ENCODE measurements around the gene MYO1G.
"Not testable (repeated sequence)": the region's sequence is repeated elsewhere in the genome, so short reads cannot be mapped to it uniquely, and the experiment has no call there.

The MYO1G gene

GRCh38 chr7:44998153-44998871 is 19.5 kb upstream of the MYO1G start:
- no peak for DNase-seq

DNA sequence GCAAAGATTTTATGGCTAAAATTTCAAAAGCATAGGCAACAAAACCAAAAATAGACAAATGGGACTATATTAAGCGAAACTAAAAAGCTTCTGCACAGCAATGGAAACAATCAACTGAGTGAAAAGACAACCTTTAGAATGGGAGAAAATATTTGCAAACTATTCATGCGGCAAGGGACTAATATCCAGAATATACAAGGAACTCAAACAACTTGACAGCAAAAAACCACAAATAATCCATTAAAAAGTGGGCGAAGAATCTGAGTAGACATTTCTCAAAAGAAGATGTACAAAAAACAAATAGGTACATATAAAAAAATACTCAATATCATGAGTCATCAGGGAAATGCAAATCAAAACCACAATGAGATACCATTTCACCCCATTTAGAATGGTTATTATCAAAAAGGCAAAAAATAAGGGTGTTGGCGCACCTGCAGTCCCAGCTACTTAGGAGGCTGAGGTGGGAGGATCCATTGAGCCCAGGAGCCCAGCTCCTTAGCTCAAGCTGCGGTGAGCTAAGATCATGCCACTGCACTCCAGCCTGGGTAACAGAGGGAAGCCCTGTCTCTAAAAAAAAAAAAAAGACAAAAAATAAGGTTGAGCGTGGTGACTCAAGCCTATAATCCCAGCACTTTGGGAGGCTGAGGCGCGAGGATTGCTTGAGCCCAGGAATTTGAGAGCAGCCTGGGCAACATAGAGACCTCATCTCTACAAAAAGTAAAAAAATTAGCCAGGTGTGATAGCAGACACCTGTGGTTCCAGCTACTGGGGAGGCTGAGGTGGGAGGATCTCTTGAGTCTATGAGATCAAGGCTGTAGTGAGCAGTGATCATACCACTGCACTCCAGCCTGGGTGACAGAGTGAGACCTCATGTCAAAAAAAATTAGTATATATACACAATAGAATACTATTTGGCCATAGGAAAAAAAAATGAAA is 17.0 kb upstream of the MYO1G start:
- DNase-seq = no peak

- DNase-seq = no peak
Measured at GRCh38 chr7:44994877-44995554, 16.2 kb upstream of the MYO1G start.

GRCh38 chr7:44992004-44992795 is 13.4 kb upstream of the MYO1G start:
- not testable (repeated sequence) for DNase-seq

DNA sequence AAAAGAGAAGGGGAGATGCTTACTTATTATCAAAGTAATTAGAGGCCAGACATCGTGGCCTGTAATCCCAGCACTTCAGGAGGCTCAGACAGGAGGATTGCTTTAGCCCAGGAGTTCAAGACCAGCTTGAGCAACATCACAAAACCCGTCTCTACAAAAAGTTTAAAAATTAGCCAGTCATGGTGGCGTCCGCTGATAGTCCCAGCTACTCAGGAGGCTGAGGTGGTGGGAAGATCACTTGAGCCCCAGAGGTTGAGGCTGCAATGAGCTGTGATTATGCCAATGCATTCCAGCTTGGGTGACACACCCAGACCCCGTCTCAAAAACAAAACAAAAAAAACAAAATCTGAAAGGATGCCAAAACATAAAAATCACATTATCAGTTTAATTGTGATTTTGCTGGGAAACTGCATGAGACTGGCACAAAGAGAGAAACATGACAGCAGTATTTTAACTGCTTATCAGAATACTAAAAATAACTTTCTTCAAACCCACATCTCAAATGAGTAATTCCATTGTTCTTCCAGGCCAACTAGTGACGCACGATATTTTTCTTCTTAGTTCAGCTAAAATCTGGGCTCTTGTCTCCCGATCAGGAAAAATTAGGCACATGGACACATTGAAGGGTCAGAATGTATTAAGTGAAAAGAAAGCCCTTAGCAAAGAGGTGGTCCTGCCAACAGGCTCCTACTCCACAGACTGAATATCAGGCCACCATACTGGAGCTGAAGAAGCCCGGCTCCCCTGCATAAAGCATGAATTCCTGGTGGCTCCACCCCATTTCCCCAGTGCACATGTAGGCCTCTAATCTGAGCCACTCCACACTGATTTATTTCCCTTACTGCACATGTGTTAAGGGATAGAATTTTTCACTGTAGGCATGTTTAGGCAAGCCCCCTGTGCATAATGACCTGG is 11.6 kb upstream of the MYO1G start:
- DNase-seq = no peak

GRCh38 chr7:44989132-44989531 is 10.3 kb upstream of the MYO1G start:
- DNase-seq = no peak

DNA sequence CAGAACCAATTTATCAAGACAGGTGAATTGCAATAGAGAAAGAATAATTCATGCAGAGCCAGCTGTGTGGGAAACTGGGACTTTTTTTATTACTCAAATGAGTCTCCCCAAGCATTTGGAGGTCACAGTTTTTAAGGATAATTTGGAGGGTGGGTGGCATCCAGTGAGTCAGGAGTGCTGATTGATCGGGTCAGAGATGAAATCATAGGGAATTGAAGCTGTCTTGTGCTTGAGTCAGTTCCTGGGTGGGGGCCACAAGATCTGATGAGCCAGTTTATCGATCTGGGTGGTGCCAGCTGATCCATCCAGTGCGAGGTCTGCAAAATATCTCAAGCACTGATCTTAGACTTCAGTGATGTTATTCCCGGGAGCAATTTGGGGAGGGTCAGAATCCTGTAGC is 9.9 kb upstream of the MYO1G start:
- no peak for DNase-seq

- DNase-seq = no peak
Measured at GRCh38 chr7:44987996-44988395, 9.2 kb upstream of the MYO1G start.

DNA sequence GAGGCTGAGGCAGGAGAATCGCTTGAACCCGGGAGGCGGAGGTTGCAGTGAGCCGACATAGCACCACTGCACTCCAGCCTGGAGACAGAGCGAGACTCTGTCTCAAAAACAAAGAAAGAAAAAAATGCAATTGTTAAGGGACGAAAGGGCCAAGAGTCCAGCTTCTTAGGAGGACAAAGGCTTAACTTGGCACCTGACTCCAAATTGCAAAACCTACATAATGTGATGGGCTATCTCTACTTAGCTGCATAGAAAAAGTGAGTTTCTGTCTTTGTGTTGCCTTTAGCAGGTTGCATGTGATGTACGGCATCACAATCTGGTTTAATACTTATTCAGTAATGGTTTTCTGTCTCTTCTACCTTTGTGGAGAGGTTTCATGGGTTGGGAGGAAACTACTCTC is 8.6 kb upstream of the MYO1G start:
- DNase-seq = no peak

GRCh38 chr7:44986218-44987053 is 7.6 kb upstream of the MYO1G start:
- DNase-seq = peak; percentile 96 to 97

DNA sequence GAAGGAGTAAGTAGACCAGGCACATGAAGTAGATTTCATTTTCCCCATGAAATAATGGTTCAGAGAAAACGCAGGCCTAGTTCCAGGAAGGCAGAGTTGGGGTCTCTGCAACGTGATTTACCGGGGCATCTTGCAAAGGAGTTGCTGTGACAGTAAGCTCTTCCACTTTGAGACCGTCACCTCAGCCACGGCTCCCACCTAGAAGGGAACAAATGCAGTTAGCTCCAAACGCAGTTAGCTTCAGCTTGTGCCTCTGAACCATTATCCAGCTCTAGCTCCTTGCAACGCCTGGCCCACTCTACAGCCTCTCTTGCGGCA is 7.0 kb upstream of the MYO1G start:
- DNase-seq = no peak

DNA sequence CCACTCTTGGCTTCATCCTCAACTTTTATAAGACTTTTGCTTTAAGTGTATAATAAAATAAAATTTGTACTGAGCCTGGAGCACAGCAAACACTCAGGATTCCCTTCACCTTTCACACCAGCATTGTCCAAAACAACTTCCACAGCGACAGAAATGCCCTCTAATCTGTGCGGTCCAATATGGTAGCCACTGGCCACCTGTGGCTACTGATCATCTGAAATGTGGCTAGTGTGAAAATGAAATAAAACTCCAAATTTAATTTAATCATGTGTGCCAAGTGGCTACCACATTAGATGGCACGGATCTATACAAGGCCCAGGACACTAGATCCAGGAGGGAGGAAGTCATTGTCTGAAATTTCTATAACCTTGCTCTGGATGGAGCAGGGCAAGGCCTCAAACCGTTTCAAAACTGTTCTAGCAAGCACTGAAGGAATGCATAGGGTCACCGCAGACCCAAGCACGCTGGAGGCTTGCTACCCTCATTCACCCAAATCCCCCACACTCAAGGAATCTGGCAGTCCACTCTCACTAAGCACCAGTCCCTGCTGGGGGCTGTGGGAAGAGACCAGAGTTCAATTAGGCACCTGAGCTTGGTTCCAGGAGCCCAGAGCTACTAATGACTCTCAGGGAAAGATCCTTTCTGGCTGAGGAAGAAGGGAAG is 6.3 kb upstream of the MYO1G start:
- DNase-seq = no peak

GRCh38 chr7:44984478-44984758 is 5.6 kb upstream of the MYO1G start:
- no peak for DNase-seq

DNA sequence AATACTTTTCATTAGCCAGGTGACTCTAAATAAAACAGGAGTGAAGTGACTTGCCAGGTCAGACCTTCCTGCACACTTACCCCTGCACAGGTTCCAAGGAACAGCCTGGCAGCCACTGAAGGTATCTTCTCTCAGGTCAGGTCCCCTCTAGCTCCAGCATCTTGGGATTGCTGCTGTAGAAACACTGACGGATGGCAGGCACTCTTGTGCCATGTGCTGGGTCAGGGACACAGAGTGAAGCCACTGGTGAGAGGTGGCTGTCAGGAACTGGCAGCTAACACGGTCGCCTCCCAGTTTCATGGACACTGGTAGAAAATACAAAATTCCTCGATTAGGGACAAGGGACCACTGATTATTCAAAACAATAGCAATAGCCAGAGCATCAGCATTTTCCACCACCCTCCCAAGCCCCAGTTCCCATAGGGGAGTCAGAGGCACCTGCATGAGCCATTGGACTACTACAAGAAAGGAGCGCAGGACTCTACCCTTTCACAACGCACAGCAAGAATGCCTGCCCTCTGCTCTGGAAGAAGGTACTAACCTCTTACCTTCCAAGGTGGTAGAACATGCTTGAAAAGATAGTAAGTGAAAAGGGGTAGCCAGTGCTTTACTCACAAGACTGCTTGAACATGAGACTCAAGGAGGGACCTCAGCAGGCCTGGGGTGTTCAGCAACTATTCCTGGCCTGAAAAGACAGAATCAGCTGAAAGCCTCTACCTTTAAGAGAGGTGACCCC is 5.1 kb upstream of the MYO1G start:
- DNase-seq = no peak

GRCh38 chr7:44982970-44983369 is 4.2 kb upstream of the MYO1G start:
- DNase-seq = no peak

DNA sequence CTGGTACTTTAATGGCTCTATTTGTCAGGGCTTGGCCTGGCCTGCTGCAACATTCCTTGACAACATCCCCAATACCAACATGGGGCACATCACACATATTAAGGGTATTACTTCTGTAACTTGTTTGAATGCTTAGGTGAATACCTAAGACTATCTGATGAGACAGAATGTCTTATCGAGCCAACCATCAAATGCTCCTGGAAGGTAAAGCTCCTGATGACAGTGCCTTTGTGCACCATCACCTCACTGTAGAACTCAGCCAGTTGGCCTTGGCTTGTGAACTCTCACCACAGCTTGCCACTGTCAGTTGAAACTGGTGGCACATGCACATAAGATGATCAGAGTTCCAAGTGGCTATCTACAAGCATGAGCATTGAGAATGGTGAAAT is 3.7 kb upstream of the MYO1G start:
- no peak for DNase-seq

GRCh38 chr7:44981035-44981706 is 2.4 kb upstream of the MYO1G start:
- no peak for DNase-seq

DNA sequence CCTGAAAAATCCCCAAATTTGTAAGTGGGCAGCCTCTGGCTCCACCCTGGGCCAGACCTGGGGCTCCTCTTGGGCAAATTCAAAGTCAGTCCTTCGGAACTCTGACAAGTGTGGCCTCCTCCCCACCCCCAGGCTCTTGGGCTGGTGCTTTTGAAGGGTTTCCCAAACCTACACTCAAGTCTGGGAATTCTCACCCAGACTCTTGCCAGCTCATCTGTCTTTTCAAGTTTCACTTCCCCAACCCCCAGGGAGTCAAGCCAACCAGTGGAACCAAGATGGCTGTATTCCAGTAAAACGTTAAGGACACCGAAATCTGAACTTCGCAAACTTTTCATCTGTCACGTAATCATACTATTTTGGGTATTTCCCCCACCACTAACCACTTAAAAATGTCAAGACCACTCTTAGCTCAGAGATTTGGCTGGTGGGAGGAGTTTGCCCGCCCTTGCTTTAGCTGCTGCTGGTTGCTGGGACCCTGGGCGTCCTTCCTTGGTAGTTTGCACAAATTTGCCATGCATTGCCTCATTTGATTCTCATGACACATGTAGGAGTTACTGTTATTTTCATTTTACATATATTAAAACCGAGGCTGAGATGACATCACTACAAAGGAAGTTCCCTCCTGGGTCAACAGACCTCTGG is 1.7 kb upstream of the MYO1G start:
- peak; percentile 51 to 63 for DNase-seq

Measured in stimulated activated CD4-positive, alpha-beta T cell treated with anti-CD3 and anti-CD28 coated beads, Interleukin-4, amount 100 ng/mL, for 4 hours (primary cell).